ENCODE data around the gene HLA-A. TPM values are rescaled to one million over a fixed set of nuclear protein-coding genes. Genes with fewer than 3 reads are reported as not detected.

HLA-A gene
- total and polyA plus RNA-seq, 7 experiments from 2014 or later: 1,540 to 3,318 (median 1,985) TPM

- Mint-ChIP-seq H3K27me3 (peaks cover 0 to 6% (median 0%) of the 10 kb centered on the region in 5 donors), H3K36me3 (peaks cover 18 to 51% (median 35%) of the 10 kb centered on the region in 5 donors), H3K4me1 (peaks cover 24 to 39% (median 32%) of the 10 kb centered on the region in 7 donors), H3K9me3 (peaks cover 0 to 8% (median 0%) of the 10 kb centered on the region in 11 donors), H3K27ac (peak overlapping the region; percentile 99 to 100 (median 100)), H3K4me3 (peak overlapping the region; percentile 75 to 99 (median 97))
- intact Hi-C loops (cut with micrococcal nuclease): loop anchor here (1.0 to 5.0 kb wide), 9 partner anchors 36 to 1416 kb away; partner anchors contain the start of genes HLA-B (in 1 of the 2), HLA-F (in 1 of the 2), MRPS18B (in 1 of the 2) and PPP1R10 (in 1 of the 2)
- ATAC-seq: no peak
- Histone ChIP-seq H3K4me1 (ENCODE audit: control insufficient read depth in 2 of 2, insufficient read depth in 2 of 2, low read length in 2 of 2) (peaks cover 9 to 22% of the 10 kb centered on the region in 2 donors), H3K27ac (ENCODE audit: low read depth, low read length) (peak overlapping the region; percentile 99), H3K9me3 (ENCODE audit: control insufficient read depth in 2 of 3, low read length in 3 of 3) (no peaks in the 10 kb centered on the region), H3K27me3 (ENCODE audit: control insufficient read depth in 2 of 2, insufficient read depth in 2 of 2, low read length in 2 of 2) (no peaks in the 10 kb centered on the region), H3K36me3 (ENCODE audit: control insufficient read depth in 2 of 3, insufficient read depth in 3 of 3, low read length in 3 of 3) (peaks cover 19 to 37% (median 28%) of the 10 kb centered on the region in 3 experiments), H3K4me3 (ENCODE audit: low read length) (peak overlapping the region; percentile 98)
- ChIA-PET CTCF (interaction anchor here (0.5 to 1.6 kb wide), 3 partner anchors 12 to 293 kb away, joined by 3 to 7 read pairs (median 4); no protein-coding TSS in a partner anchor), POLR2A (interaction anchor here (0.8 to 2.7 kb wide), 16 partner anchors 9 to 306 kb away, joined by 3 to 82 read pairs (median 6); partner anchors contain the start of gene POLR1H)
- no peak for DNase-seq
Measured at GRCh38 chr6:29941016-29941415, 1.3 kb upstream of the HLA-A start.

- POLR2A ChIA-PET: interaction anchor here (0.6 to 2.7 kb wide), 20 partner anchors 10 to 1460 kb away, joined by 3 to 82 read pairs (median 6); partner anchors contain the start of gene POLR1H
- Mint-ChIP-seq H3K4me3 (peak overlapping the region; percentile 87 to 99 (median 97)), H3K4me1 (peaks cover 27 to 43% (median 37%) of the 10 kb centered on the region in 7 donors), H3K27ac (peak overlapping the region; percentile 99 to 100 (median 100)), H3K9me3 (peaks cover 0 to 8% (median 0%) of the 10 kb centered on the region in 11 donors), H3K27me3 (peaks cover 0 to 6% (median 0%) of the 10 kb centered on the region in 5 donors), H3K36me3 (peaks cover 18 to 54% (median 39%) of the 10 kb centered on the region in 5 donors)
- Histone ChIP-seq H3K4me1 (ENCODE audit: control insufficient read depth in 2 of 2, insufficient read depth in 2 of 2, low read length in 2 of 2) (peaks cover 14 to 27% of the 10 kb centered on the region in 2 donors), H3K36me3 (ENCODE audit: control insufficient read depth in 2 of 3, insufficient read depth in 3 of 3, low read length in 3 of 3) (peaks cover 24 to 42% (median 32%) of the 10 kb centered on the region in 3 experiments), H3K4me3 (ENCODE audit: low read length) (peak overlapping the region; percentile 98), H3K27me3 (ENCODE audit: control insufficient read depth in 2 of 2, insufficient read depth in 2 of 2, low read length in 2 of 2) (no peaks in the 10 kb centered on the region), H3K9me3 (ENCODE audit: control insufficient read depth in 2 of 3, low read length in 3 of 3) (no peaks in the 10 kb centered on the region), H3K27ac (ENCODE audit: low read depth, low read length) (peak overlapping the region; percentile 99)
- intact Hi-C loops (cut with micrococcal nuclease): loop anchor here (1.0 to 5.0 kb wide), 9 partner anchors 36 to 1416 kb away; partner anchors contain the start of genes HLA-B (in 1 of the 2), HLA-F (in 1 of the 2), MRPS18B (in 1 of the 2) and PPP1R10 (in 1 of the 2)
- ATAC-seq (no peak), DNase-seq (no peak)
- CTCF ChIA-PET: interaction anchor here (0.5 to 1.6 kb wide), 3 partner anchors 13 to 293 kb away, joined by 3 to 7 read pairs (median 4); no protein-coding TSS in a partner anchor
Measured at GRCh38 chr6:29941471-29941870, 861 bp upstream of the HLA-A start.

- Histone ChIP-seq H3K36me3 (ENCODE audit: control insufficient read depth in 2 of 3, insufficient read depth in 3 of 3, low read length in 3 of 3) (peaks cover 26 to 45% (median 32%) of the 10 kb centered on the region in 3 experiments), H3K27ac (ENCODE audit: low read depth, low read length) (peak overlapping the region; percentile 99), H3K4me1 (ENCODE audit: control insufficient read depth in 2 of 2, insufficient read depth in 2 of 2, low read length in 2 of 2) (peaks cover 18 to 30% of the 10 kb centered on the region in 2 donors), H3K27me3 (ENCODE audit: control insufficient read depth in 2 of 2, insufficient read depth in 2 of 2, low read length in 2 of 2) (no peaks in the 10 kb centered on the region), H3K9me3 (ENCODE audit: control insufficient read depth in 2 of 3, low read length in 3 of 3) (no peaks in the 10 kb centered on the region), H3K4me3 (ENCODE audit: low read length) (peak overlapping the region; percentile 98)
- intact Hi-C loops (cut with micrococcal nuclease): loop anchor here (1.0 to 5.0 kb wide), 16 partner anchors 15 to 1415 kb away; partner anchors contain the start of genes PPP1R11 (in 2 of the 2), HLA-B (in 1 of the 2), HLA-F (in 1 of the 2) and MRPS18B (in 1 of the 2)
- Mint-ChIP-seq H3K4me3 (peak overlapping the region; percentile 87 to 99 (median 97)), H3K4me1 (peaks cover 31 to 48% (median 41%) of the 10 kb centered on the region in 7 donors), H3K27me3 (peaks cover 0 to 6% (median 0%) of the 10 kb centered on the region in 5 donors), H3K27ac (peak overlapping the region; percentile 99 to 100 (median 100)), H3K9me3 (peaks cover 0 to 8% (median 0%) of the 10 kb centered on the region in 11 donors), H3K36me3 (peaks cover 18 to 57% (median 43%) of the 10 kb centered on the region in 5 donors)
- no peak for ATAC-seq
- no peak for DNase-seq
- CTCF ChIA-PET: interaction anchor here (1.4 to 1.6 kb wide), 2 partner anchors 13 to 23 kb away, joined by 4 to 7 read pairs; no protein-coding TSS in a partner anchor
- POLR2A ChIA-PET: interaction anchor here (0.6 to 2.7 kb wide), 19 partner anchors 10 to 1460 kb away, joined by 3 to 82 read pairs (median 6); partner anchors contain the start of gene POLR1H
Measured at GRCh38 chr6:29941916-29942274, 437 bp upstream of the HLA-A start.

- ATAC-seq (no peak), DNase-seq (peak in 2 of 9 donors; percentile 16 to 47)
- Mint-ChIP-seq H3K27ac (peak overlapping the region; percentile 94 to 100 (median 100)), H3K4me1 (peaks cover 33 to 61% (median 55%) of the 10 kb centered on the region in 7 donors), H3K9me3 (peaks cover 0 to 11% (median 0%) of the 10 kb centered on the region in 11 donors), H3K36me3 (peaks cover 24 to 57% (median 54%) of the 10 kb centered on the region in 5 donors), H3K27me3 (peaks cover 0 to 4% (median 0%) of the 10 kb centered on the region in 5 donors), H3K4me3 (peak overlapping the region; percentile 87 to 99 (median 97))
- ChIA-PET CTCF (no interaction called here), POLR2A (interaction anchor here (3.1 to 10.1 kb wide), 2 partner anchors 20 to 50 kb away, joined by 17 to 251 read pairs; no protein-coding TSS in a partner anchor)
- Histone ChIP-seq H3K27me3 (ENCODE audit: control insufficient read depth in 2 of 2, insufficient read depth in 2 of 2, low read length in 2 of 2) (no peaks in the 10 kb centered on the region), H3K9me3 (ENCODE audit: control insufficient read depth in 2 of 3, low read length in 3 of 3) (no peaks in the 10 kb centered on the region), H3K4me3 (ENCODE audit: low read length) (peak overlapping the region; percentile 98), H3K4me1 (ENCODE audit: control insufficient read depth in 2 of 2, insufficient read depth in 2 of 2, low read length in 2 of 2) (peaks cover 24 to 41% of the 10 kb centered on the region in 2 donors), H3K36me3 (ENCODE audit: control insufficient read depth in 2 of 3, insufficient read depth in 3 of 3, low read length in 3 of 3) (peaks cover 26 to 56% (median 44%) of the 10 kb centered on the region in 3 experiments), H3K27ac (ENCODE audit: low read depth, low read length) (peak overlapping the region; percentile 99)
- intact Hi-C loops (cut with micrococcal nuclease): loop anchor here (2.0 to 5.0 kb wide), 7 partner anchors 34 to 1414 kb away; partner anchors contain the start of genes HLA-B (in 1 of the 2), HLA-F (in 1 of the 2), MRPS18B (in 1 of the 2) and PPP1R10 (in 1 of the 2)
Measured at GRCh38 chr6:29943053-29943966, 978 bp downstream of the HLA-A start.

- H3K4me1 ChIP-seq (ENCODE audit: control insufficient read depth in 2 of 2, insufficient read depth in 2 of 2, low read length in 2 of 2): peaks cover 24 to 49% of the 10 kb centered on the region in 2 donors
- Mint-ChIP-seq H3K27ac (peak overlapping the region; percentile 68 to 100 (median 100)), H3K4me3 (peak overlapping the region; percentile 87 to 99 (median 97)), H3K4me1 (peaks cover 36 to 73% (median 65%) of the 10 kb centered on the region in 7 donors), H3K9me3 (peaks cover 0 to 12% (median 0%) of the 10 kb centered on the region in 11 donors), H3K36me3 (peaks cover 25 to 76% (median 71%) of the 10 kb centered on the region in 5 donors), H3K27me3 (no peaks in the 10 kb centered on the region)
- intact Hi-C loops (cut with micrococcal nuclease): no loop called here
- ATAC-seq: no peak
- H3K9me3 ChIP-seq (ENCODE audit: control insufficient read depth in 2 of 3, low read length in 3 of 3): no peaks in the 10 kb centered on the region
- H3K36me3 ChIP-seq (ENCODE audit: control insufficient read depth in 2 of 3, insufficient read depth in 3 of 3, low read length in 3 of 3): peaks cover 30 to 65% (median 47%) of the 10 kb centered on the region in 3 experiments
- ChIA-PET POLR2A (interaction anchor here (0.6 to 10.1 kb wide), 10 partner anchors 8 to 113 kb away, joined by 3 to 251 read pairs (median 4); no protein-coding TSS in a partner anchor), CTCF (interaction anchor here (0.8 to 1.1 kb wide), 2 partner anchors 14 to 96 kb away, joined by 4 read pairs; no protein-coding TSS in a partner anchor)
- peak overlapping the region; percentile 98 for H3K4me3 ChIP-seq (ENCODE audit: low read length)
- H3K27me3 ChIP-seq (ENCODE audit: control insufficient read depth in 2 of 2, insufficient read depth in 2 of 2, low read length in 2 of 2): no peaks in the 10 kb centered on the region
- H3K27ac ChIP-seq (ENCODE audit: low read depth, low read length): peak overlapping the region; percentile 99
- peak in 1 of 9 donors; percentile 19 for DNase-seq
Measured at GRCh38 chr6:29945281-29945820, 3.0 kb downstream of the HLA-A start.
